Transverse colon (tissue), 3 donors: ENCODE data around the gene STOX2.

Experiments
- EP300 ChIP-seq: sonication (generic); formaldehyde crosslinking; IDR thresholded peaks from one replicate; pipeline ENCODE4 v1.6.1; 2017; ENCODE audit warnings: antibody characterized with exemption, low read depth
- POLR2A ChIP-seq: fragments of 450-650 bp; IDR thresholded peaks from one replicate; pipeline ENCODE4 v1.6.1; 2016; ENCODE audit warnings: antibody characterized with exemption, mild to moderate bottlenecking, moderate library complexity
- TF ChIP-seq, protein P1 (sequence below), 5 experiments: fragments of 200-600 bp in 3 of 5; fragments of 450-650 bp in 2 of 5; sonication (generic) in 3 of 5; IDR thresholded peaks; 1 replicate in 2 of 5; 2 replicates in 3 of 5; pipeline ENCODE4 v1.5.1; 2016 to 2017; ENCODE audit warnings: antibody characterized with exemption in 5 of 5, inconsistent platforms in 3 of 5, mild to moderate bottlenecking in 2 of 5, moderate library complexity in 1 of 5

DNA sequence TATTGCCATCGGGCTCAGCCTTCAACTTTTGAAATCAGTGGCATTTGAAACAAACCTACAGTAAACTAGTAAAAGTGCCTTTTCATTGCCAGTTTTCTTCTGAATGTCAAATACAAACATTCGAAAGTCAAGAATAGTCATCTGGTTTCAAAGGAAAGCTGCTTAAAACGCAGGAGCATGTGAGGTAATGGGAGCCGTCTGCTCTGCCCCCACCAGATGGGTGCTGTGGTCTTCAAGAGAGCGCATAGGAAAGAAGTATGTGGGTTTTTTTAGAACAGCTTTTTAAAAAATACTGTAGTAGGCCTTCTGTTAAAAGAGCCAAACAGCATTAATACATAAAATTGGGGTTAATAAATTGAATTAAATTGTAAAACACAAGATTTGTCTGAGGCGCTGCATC, 88.6 kb downstream of the STOX2 start:
- TF ChIP-seq, protein P1, sequence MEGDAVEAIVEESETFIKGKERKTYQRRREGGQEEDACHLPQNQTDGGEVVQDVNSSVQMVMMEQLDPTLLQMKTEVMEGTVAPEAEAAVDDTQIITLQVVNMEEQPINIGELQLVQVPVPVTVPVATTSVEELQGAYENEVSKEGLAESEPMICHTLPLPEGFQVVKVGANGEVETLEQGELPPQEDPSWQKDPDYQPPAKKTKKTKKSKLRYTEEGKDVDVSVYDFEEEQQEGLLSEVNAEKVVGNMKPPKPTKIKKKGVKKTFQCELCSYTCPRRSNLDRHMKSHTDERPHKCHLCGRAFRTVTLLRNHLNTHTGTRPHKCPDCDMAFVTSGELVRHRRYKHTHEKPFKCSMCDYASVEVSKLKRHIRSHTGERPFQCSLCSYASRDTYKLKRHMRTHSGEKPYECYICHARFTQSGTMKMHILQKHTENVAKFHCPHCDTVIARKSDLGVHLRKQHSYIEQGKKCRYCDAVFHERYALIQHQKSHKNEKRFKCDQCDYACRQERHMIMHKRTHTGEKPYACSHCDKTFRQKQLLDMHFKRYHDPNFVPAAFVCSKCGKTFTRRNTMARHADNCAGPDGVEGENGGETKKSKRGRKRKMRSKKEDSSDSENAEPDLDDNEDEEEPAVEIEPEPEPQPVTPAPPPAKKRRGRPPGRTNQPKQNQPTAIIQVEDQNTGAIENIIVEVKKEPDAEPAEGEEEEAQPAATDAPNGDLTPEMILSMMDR (IDR thresholded peaks at IDR 0.05) = no peak
- TF ChIP-seq POLR2A (no peak), EP300 (no peak)
